Dendritic cell treated with granulocyte-macrophage colony-stimulating factor and Interleukin-4, amounts not matched to agents 40 ng/mL and 50 ng/mL, for 4 days (primary cell): Measurements from ENCODE around the gene PLTP.
A peak's percentile ranks its signal among the peaks of the same experiment; 100 is the strongest.

Source experiments
- H3K27ac Mint-ChIP-seq: one replicate; pipeline ENCODE4 v1.8.0; 2022; ENCODE audit warnings: mild to moderate bottlenecking, mixed read lengths
- H3K27me3 Mint-ChIP-seq: one replicate; pipeline ENCODE4 v1.8.0; 2022; ENCODE audit warnings: mild to moderate bottlenecking, mixed read lengths
- H3K36me3 Mint-ChIP-seq: one replicate; pipeline ENCODE4 v1.8.0; 2022; ENCODE audit warnings: low read depth, mixed read lengths
- H3K4me1 Mint-ChIP-seq: one replicate; pipeline ENCODE4 v1.8.0; 2022; ENCODE audit warnings: low read depth, mixed read lengths
- H3K4me3 Mint-ChIP-seq: one replicate; pipeline ENCODE4 v1.8.0; 2022; ENCODE audit warnings: mild to moderate bottlenecking, moderate library complexity, mixed read lengths
- H3K9me3 Mint-ChIP-seq: one replicate; pipeline ENCODE4 v1.8.0; 2022; ENCODE audit warnings: mixed read lengths
- intact Hi-C: fragments of 100-400 bp; cut with micrococcal nuclease; formaldehyde crosslinking; loops from one replicate; pipeline ENCODE4 v1.15.0; 2022

PLTP gene

GRCh38 chr20:45920462-45921336, 8.7 kb upstream of the PLTP start:
- Mint-ChIP-seq H3K4me1 (peaks cover 56% of the 10 kb centered on the region), H3K27ac (peak overlapping the region; percentile 59), H3K36me3 (no peaks in the 10 kb centered on the region), H3K27me3 (peaks cover 15% of the 10 kb centered on the region), H3K9me3 (no peaks in the 10 kb centered on the region), H3K4me3 (no peak overlapping the region)
- intact Hi-C loops: no loop called here

GRCh38 chr20:45919542-45920399, 7.8 kb upstream of the PLTP start:
- Mint-ChIP-seq H3K4me1 (peaks cover 54% of the 10 kb centered on the region), H3K27me3 (peaks cover 12% of the 10 kb centered on the region), H3K4me3 (no peak overlapping the region), H3K27ac (peak overlapping the region; percentile 80), H3K9me3 (no peaks in the 10 kb centered on the region), H3K36me3 (no peaks in the 10 kb centered on the region)
- intact Hi-C loops: no loop called here

GRCh38 chr20:45918779-45919537, 7.0 kb upstream of the PLTP start:
- Mint-ChIP-seq H3K4me3 (no peak overlapping the region), H3K27ac (peak overlapping the region; percentile 80), H3K27me3 (peaks cover 12% of the 10 kb centered on the region), H3K9me3 (no peaks in the 10 kb centered on the region), H3K4me1 (peaks cover 55% of the 10 kb centered on the region), H3K36me3 (no peaks in the 10 kb centered on the region)
- intact Hi-C loops: no loop called here

DNA sequence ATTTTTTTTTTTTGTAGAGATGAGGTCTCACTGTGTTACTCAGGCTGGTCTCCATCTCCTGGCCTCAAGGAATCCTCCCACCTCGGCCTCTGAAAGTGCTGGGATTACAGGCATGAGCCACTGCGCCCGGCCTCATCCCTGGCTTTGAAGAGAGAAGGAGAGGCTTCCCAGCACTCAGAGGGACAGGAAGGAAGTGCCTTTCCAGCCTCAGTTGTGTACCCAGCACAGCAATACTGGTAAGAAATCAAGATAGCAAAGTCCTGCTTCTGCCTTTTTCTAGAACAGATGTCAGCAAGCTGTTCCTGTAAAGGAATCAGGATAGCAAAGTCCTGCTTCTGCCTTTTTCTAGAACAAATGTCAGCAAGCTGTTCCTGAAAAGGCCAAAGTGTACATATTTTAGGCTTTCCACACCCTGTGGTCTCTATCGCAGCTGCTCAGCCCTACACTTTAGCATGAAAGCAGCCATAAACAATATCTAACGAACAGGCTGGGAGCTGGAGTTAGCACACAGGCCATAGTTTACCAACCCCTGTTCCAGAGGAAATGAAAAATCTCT, 6.3 kb upstream of the PLTP start:
- Mint-ChIP-seq H3K27me3 (peaks cover 12% of the 10 kb centered on the region), H3K27ac (peak overlapping the region; percentile 80), H3K4me3 (no peak overlapping the region), H3K9me3 (no peaks in the 10 kb centered on the region), H3K36me3 (no peaks in the 10 kb centered on the region), H3K4me1 (peaks cover 55% of the 10 kb centered on the region)
- intact Hi-C loops: no loop called here

DNA sequence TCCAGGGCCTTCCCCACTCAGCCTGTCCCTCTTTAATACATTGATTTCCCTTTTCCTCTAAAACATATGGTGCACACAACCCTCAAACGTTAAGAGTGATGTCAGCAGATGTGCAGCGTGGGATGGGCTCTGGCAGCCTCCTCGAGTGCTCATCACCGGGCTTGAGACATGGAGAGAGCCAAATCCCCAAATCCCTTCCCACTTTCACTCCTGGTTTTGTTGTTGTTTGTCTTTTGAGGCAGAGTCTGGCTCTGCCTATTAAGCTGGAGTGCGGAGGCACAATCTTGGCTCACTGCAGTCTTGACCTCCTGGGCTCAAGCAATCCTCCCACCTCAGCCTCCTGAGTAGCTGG, 5.8 kb upstream of the PLTP start:
- Mint-ChIP-seq H3K27me3 (peaks cover 11% of the 10 kb centered on the region), H3K36me3 (no peaks in the 10 kb centered on the region), H3K4me3 (no peak overlapping the region), H3K9me3 (no peaks in the 10 kb centered on the region), H3K4me1 (peaks cover 56% of the 10 kb centered on the region), H3K27ac (peak overlapping the region; percentile 80)
- intact Hi-C loops: no loop called here

- intact Hi-C loops: no loop called here
- Mint-ChIP-seq H3K4me1 (peaks cover 62% of the 10 kb centered on the region), H3K27me3 (peaks cover 5% of the 10 kb centered on the region), H3K9me3 (no peaks in the 10 kb centered on the region), H3K36me3 (no peaks in the 10 kb centered on the region), H3K27ac (no peak overlapping the region), H3K4me3 (no peak overlapping the region)
These were observed 1.2 kb upstream of the PLTP start for GRCh38 chr20:45913116-45913515.

GRCh38 chr20:45912344-45912682, 358 bp upstream of the PLTP start:
- H3K9me3 Mint-ChIP-seq: no peaks in the 10 kb centered on the region
- H3K27ac Mint-ChIP-seq: peak overlapping the region; percentile 87
- H3K36me3 Mint-ChIP-seq: no peaks in the 10 kb centered on the region
- H3K4me3 Mint-ChIP-seq: peak overlapping the region; percentile 73
- peaks cover 55% of the 10 kb centered on the region for H3K4me1 Mint-ChIP-seq
- peaks cover 5% of the 10 kb centered on the region for H3K27me3 Mint-ChIP-seq
- intact Hi-C loops: no loop called here

- H3K4me3 Mint-ChIP-seq: peak overlapping the region; percentile 73
- no peaks in the 10 kb centered on the region for H3K36me3 Mint-ChIP-seq
- intact Hi-C loops: loop anchor here (1.0 kb wide), 1 partner anchor 24 kb away; no protein-coding TSS in a partner anchor
These were observed 1.1 kb downstream of the PLTP start for GRCh38 chr20:45910670-45911485.

DNA sequence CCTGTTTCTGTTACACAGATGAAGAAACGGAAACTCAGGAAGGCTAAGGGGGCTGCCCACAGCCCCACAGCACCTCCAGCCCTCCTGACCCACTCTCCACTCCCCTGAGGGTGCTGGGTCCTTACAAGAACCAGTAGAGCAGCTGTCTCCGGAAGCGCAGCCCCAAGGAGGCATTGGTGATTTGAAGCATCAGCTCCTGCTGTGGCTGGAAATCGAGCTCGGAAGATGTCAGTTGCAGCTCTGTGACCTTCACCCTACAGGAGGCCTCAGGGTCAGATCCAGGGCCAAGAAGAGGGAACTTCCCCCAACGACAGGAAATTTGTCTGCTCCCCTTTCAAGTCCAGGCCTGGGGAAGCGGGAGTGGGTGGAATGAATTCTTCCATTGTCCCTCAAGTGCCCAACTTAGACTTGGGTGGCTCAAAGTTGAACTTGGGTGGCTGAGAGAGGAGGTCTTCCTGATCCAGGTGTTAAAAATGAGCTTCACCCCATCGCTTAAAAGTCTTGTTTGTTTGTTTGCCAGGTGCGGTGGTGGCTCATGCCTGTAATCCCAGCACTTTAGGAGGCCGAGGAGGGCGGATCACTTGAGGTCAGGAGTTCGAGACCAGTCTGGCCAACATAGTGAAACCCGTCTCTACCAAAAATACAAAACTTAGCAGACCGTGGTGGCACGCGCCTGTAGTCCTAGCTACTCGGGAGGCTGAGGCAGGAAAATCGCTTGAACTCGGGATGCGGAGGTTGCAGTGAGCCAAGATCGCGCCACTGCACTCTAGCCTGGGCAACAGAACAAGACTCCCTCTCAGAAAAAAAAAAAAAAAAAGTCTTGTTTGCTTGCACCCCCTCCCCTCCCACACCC, 1.9 kb downstream of the PLTP start:
- peaks cover 5% of the 10 kb centered on the region for H3K27me3 Mint-ChIP-seq
- H3K27ac Mint-ChIP-seq: peak overlapping the region; percentile 87
- no peaks in the 10 kb centered on the region for H3K9me3 Mint-ChIP-seq
- intact Hi-C loops: loop anchor here (1.0 kb wide), 1 partner anchor 25 kb away; no protein-coding TSS in a partner anchor
- H3K4me3 Mint-ChIP-seq: peak overlapping the region; percentile 57
- H3K36me3 Mint-ChIP-seq: no peaks in the 10 kb centered on the region
- H3K4me1 Mint-ChIP-seq: peaks cover 52% of the 10 kb centered on the region

More at GRCh38 chr20:45910670-45911485, 1.1 kb downstream of the PLTP start:
- peaks cover 5% of the 10 kb centered on the region for H3K27me3 Mint-ChIP-seq
- H3K27ac Mint-ChIP-seq: peak overlapping the region; percentile 87
- H3K4me1 Mint-ChIP-seq: peaks cover 55% of the 10 kb centered on the region
- H3K9me3 Mint-ChIP-seq: no peaks in the 10 kb centered on the region

DNA sequence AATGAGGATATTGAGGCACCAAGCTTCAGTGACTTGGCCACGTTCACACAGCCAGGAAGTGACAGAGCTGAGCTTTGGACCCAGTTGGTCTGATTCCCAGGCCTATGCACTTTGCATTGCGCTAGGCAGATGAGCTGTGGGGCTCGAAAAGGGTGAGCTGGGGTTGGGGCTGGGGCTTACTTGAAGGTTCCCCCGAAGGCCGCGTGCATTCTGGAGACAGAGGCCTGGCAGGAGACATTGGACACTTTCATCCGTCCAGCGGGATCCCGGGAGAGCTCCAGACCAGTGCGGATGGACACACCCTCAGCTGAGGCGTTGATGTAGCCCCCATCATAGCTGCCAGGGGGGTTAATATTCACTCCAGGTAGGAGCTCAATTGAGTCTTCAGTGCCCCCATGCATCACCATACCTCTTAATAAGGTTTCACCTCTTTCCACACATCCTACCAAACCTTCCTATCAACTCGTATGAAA, 2.6 kb downstream of the PLTP start:
- intact Hi-C loops: no loop called here
- Mint-ChIP-seq H3K4me3 (no peak overlapping the region), H3K36me3 (no peaks in the 10 kb centered on the region), H3K27me3 (peaks cover 5% of the 10 kb centered on the region), H3K27ac (peak overlapping the region; percentile 87), H3K9me3 (no peaks in the 10 kb centered on the region), H3K4me1 (peaks cover 52% of the 10 kb centered on the region)

- Mint-ChIP-seq H3K27ac (no peak overlapping the region), H3K4me1 (peaks cover 49% of the 10 kb centered on the region), H3K27me3 (peaks cover 5% of the 10 kb centered on the region), H3K36me3 (no peaks in the 10 kb centered on the region), H3K4me3 (no peak overlapping the region), H3K9me3 (no peaks in the 10 kb centered on the region)
- intact Hi-C loops: no loop called here
These were observed 3.9 kb downstream of the PLTP start for GRCh38 chr20:45908084-45908483.

DNA sequence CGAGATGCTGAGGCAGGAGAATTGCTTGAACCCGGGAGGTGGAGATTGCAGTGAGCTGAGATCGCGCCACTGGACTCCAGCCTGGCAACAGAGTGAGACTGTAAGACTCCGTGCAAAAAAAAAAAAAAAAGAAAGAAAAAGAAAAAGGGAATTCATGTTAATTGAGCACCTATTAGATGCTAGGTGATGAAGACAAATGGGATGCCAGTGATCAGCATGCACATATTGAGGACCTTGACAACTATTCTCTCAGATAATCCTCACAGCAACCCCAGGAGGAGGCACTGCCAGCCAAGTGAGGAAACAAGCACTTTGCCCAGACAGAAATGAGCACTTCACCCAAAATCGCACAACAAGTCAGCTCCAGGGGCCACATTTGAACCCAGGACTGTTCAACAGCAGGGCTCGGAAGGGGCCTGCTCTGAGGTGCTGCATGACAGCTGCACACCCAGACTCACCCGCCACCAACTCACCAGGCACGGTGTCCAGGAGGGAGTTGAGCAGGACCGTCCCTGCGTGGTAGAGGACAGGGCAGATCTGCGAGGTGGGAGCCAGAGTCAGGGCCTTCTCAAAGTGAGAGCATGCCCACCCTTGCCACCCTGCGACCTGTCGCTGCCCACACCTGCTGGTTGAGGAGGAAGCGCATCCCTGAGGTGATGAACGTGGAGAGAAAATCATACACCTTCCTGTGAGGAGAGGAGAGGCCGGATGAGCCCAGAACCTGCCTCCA, 4.6 kb downstream of the PLTP start:
- Mint-ChIP-seq H3K27ac (no peak overlapping the region), H3K9me3 (no peaks in the 10 kb centered on the region), H3K36me3 (no peaks in the 10 kb centered on the region), H3K4me3 (no peak overlapping the region), H3K4me1 (peaks cover 43% of the 10 kb centered on the region), H3K27me3 (peaks cover 4% of the 10 kb centered on the region)
- intact Hi-C loops: no loop called here
